Neuronal stem cell (in vitro differentiated cells): ENCODE measurements around the gene BNIPL.

Experiments used
- DNase-seq: peaks from one replicate; pipeline ENCODE4 v3.0.0-alpha.2; 2013; ENCODE audit warnings: low spot score
- H2AFZ ChIP-seq: one replicate; pipeline ENCODE4 v1.6.1; 2013; ENCODE audit warnings: mild to moderate bottlenecking, low read length, inconsistent platforms
- H2AK5ac ChIP-seq: 2 replicates; pipeline ENCODE4 v1.6.1; 2013; ENCODE audit warnings: low read depth, mild to moderate bottlenecking, inconsistent platforms, low read length, moderate library complexity, mixed read lengths
- H2BK120ac ChIP-seq: 2 replicates; pipeline ENCODE4 v1.6.1; 2013; ENCODE audit warnings: low read depth, mild to moderate bottlenecking, inconsistent platforms, low read length, moderate library complexity, mixed read lengths
- H2BK12ac ChIP-seq: one replicate; pipeline ENCODE4 v1.6.1; 2013; ENCODE audit warnings: low read length, inconsistent platforms
- H2BK15ac ChIP-seq: 2 replicates; pipeline ENCODE4 v1.6.1; 2013; ENCODE audit warnings: mild to moderate bottlenecking, low read length, inconsistent platforms, mixed read lengths
- H2BK5ac ChIP-seq: one replicate; pipeline ENCODE4 v1.6.1; 2013; ENCODE audit warnings: inconsistent platforms, mild to moderate bottlenecking, low read length, moderate library complexity
- H3K14ac ChIP-seq: one replicate; pipeline ENCODE4 v1.6.1; 2013; ENCODE audit warnings: low read length, inconsistent platforms
- H3K18ac ChIP-seq: 2 replicates; pipeline ENCODE4 v1.6.1; 2013; ENCODE audit warnings: low read length, inconsistent platforms
- H3K23ac ChIP-seq: 2 replicates; pipeline ENCODE4 v1.6.1; 2013; ENCODE audit warnings: low read depth, mild to moderate bottlenecking, mixed read lengths, low read length, inconsistent platforms; ENCODE audit not compliant: poor library complexity
- H3K27ac ChIP-seq: replicated peaks from 3 replicates; pipeline ENCODE4 v1.5.1; 2013; ENCODE audit warnings: low read length, inconsistent platforms
- H3K27me3 ChIP-seq, 3 experiments: 2 replicates each; pipeline ENCODE4 v1.6.1; 2013; ENCODE audit warnings: low read length in 3 of 3, mild to moderate bottlenecking in 2 of 3, inconsistent platforms in 1 of 3, low read depth in 1 of 3, mixed read lengths in 1 of 3, moderate library complexity in 1 of 3; ENCODE audit not compliant: control insufficient read depth in 3 of 3, insufficient read depth in 3 of 3
- H3K36me3 ChIP-seq, 2 donors: replicated peaks in 1 of 2; 2 replicates each; pipeline ENCODE4 v1.6.1; 2013; ENCODE audit warnings: low read length in 2 of 2; ENCODE audit not compliant: control insufficient read depth in 2 of 2, insufficient read depth in 2 of 2
- H3K4ac ChIP-seq: 2 replicates; pipeline ENCODE4 v1.6.1; 2013; ENCODE audit warnings: inconsistent platforms, mild to moderate bottlenecking, low read length, moderate library complexity
- H3K4me1 ChIP-seq, 2 donors: 1 replicate in 1 of 2; 2 replicates in 1 of 2; pipeline ENCODE4 v1.6.1; 2013; ENCODE audit warnings: low read length in 2 of 2, low read depth in 1 of 2; ENCODE audit not compliant: control insufficient read depth in 2 of 2, insufficient read depth in 1 of 2
- H3K4me2 ChIP-seq: one replicate; pipeline ENCODE4 v1.6.1; 2013; ENCODE audit warnings: mild to moderate bottlenecking, low read length, inconsistent platforms; ENCODE audit not compliant: insufficient read depth, poor library complexity, severe bottlenecking
- H3K4me3 ChIP-seq, 2 donors: 2 replicates each; pipeline ENCODE4 v1.5.1; 2013; ENCODE audit warnings: low read length in 2 of 2, mild to moderate bottlenecking in 2 of 2, inconsistent platforms in 1 of 2, moderate library complexity in 1 of 2
- H3K79me1 ChIP-seq: one replicate; pipeline ENCODE4 v1.6.1; 2013; ENCODE audit warnings: low read depth, mild to moderate bottlenecking, inconsistent platforms, low read length, moderate library complexity
- H3K9ac ChIP-seq: one replicate; pipeline ENCODE4 v1.6.1; 2013; ENCODE audit warnings: mild to moderate bottlenecking, low read depth, low read length, inconsistent platforms; ENCODE audit not compliant: poor library complexity
- H3K9me3 ChIP-seq, 2 donors: replicated peaks in 1 of 2; 2 replicates each; pipeline versions ENCODE3 to v1.6.1; 2013; ENCODE audit warnings: low read length in 2 of 2, mild to moderate bottlenecking in 2 of 2, inconsistent platforms in 1 of 2, low read depth in 1 of 2, mixed read lengths in 1 of 2, moderate library complexity in 1 of 2; ENCODE audit not compliant: control insufficient read depth in 2 of 2, insufficient read depth in 1 of 2
- H4K8ac ChIP-seq: one replicate; pipeline ENCODE4 v1.6.1; 2013; ENCODE audit warnings: low read depth, mild to moderate bottlenecking, inconsistent platforms, low read length, moderate library complexity
- H4K91ac ChIP-seq: one replicate; pipeline ENCODE4 v1.6.1; 2013; ENCODE audit warnings: low read length, low read depth, mild to moderate bottlenecking, inconsistent platforms; ENCODE audit not compliant: poor library complexity
- WGBS, 2 donors: extraction: QIAGEN DNeasy Blood & Tissue Kit; methylation state at CpG; one replicate each; pipeline ENCODE4 v1.1.7; 2013; ENCODE audit warnings: missing lambda C conversion rate in 2 of 2, mixed read lengths in 1 of 2; ENCODE audit not compliant: insufficient read length in 2 of 2, insufficient replicate concordance in 1 of 2; ENCODE audit errors: extremely low coverage in 2 of 2; 5-methylcytosine and 5-hydroxymethylcytosine counted together

BNIPL gene

GRCh38 chr1:150999051-150999674 lies 37.2 kb upstream of the BNIPL start:
- Histone ChIP-seq H2BK12ac (no peak overlapping the region), H4K91ac (no peak overlapping the region), H3K27me3 (no peaks in the 10 kb centered on the region), H3K23ac (no peak overlapping the region), H3K9ac (no peak overlapping the region), H4K8ac (no peak overlapping the region), H3K4ac (no peak overlapping the region), H3K9me3 (no peaks in the 10 kb centered on the region), H3K4me2 (no peak overlapping the region), H3K36me3 (peaks cover 9 to 29% of the 10 kb centered on the region in 2 donors), H3K79me1 (no peaks in the 10 kb centered on the region), H3K14ac (no peak overlapping the region), H2AK5ac (no peak overlapping the region), H2BK5ac (no peak overlapping the region), H3K4me1 (no peaks in the 10 kb centered on the region), H3K18ac (no peak overlapping the region), H2AFZ (no peak overlapping the region), H3K4me3 (no peak overlapping the region), H2BK15ac (no peak overlapping the region), H2BK120ac (no peak overlapping the region), H3K27ac (no peak overlapping the region)
- no CpG with 5 or more reads among the region's 17 CpGs for WGBS, 2 donors
- no peak for DNase-seq

- DNase-seq: no peak
- no CpG with 5 or more reads among the region's 2 CpGs for WGBS, 2 donors
- no peaks in the 10 kb centered on the region for H3K79me1 ChIP-seq
These were observed 36.5 kb upstream of the BNIPL start for GRCh38 chr1:150999926-151000325.

GRCh38 chr1:151000408-151000807 lies 36.0 kb upstream of the BNIPL start:
- Histone ChIP-seq H2BK120ac (no peak overlapping the region), H3K79me1 (no peaks in the 10 kb centered on the region), H3K4me3 (no peak overlapping the region), H3K4me1 (peaks cover 0 to under 1% of the 10 kb centered on the region in 2 donors), H2BK12ac (no peak overlapping the region), H3K9me3 (no peaks in the 10 kb centered on the region), H2AFZ (no peak overlapping the region), H4K8ac (no peak overlapping the region), H3K18ac (no peak overlapping the region), H3K23ac (no peak overlapping the region), H3K27ac (no peak overlapping the region), H2AK5ac (no peak overlapping the region), H4K91ac (no peak overlapping the region), H3K36me3 (peaks cover 9 to 29% of the 10 kb centered on the region in 2 donors), H3K14ac (no peak overlapping the region), H3K27me3 (no peaks in the 10 kb centered on the region), H3K4me2 (no peak overlapping the region), H2BK15ac (no peak overlapping the region), H3K4ac (no peak overlapping the region), H2BK5ac (no peak overlapping the region), H3K9ac (no peak overlapping the region)
- DNase-seq: no peak
- no CpG with 5 or more reads among the region's 3 CpGs for WGBS, 2 donors

More at GRCh38 chr1:150999926-151000325, 36.5 kb upstream of the BNIPL start:
- H4K8ac ChIP-seq: no peak overlapping the region
- H2BK5ac ChIP-seq: no peak overlapping the region
- no peaks in the 10 kb centered on the region for H3K9me3 ChIP-seq
- H3K4me2 ChIP-seq: no peak overlapping the region
- no peaks in the 10 kb centered on the region for H3K4me1 ChIP-seq
- no peak overlapping the region for H3K23ac ChIP-seq
- H2BK120ac ChIP-seq: no peak overlapping the region
- no peak overlapping the region for H2AK5ac ChIP-seq
- no peak overlapping the region for H3K4me3 ChIP-seq
- no peak overlapping the region for H2BK15ac ChIP-seq
- no peak overlapping the region for H3K18ac ChIP-seq
- H2BK12ac ChIP-seq: no peak overlapping the region
- no peak overlapping the region for H3K4ac ChIP-seq
- peaks cover 9 to 29% of the 10 kb centered on the region in 2 donors for H3K36me3 ChIP-seq
- H3K27ac ChIP-seq: no peak overlapping the region
- no peak overlapping the region for H3K14ac ChIP-seq
- no peak overlapping the region for H4K91ac ChIP-seq
- H3K9ac ChIP-seq: no peak overlapping the region
- no peak overlapping the region for H2AFZ ChIP-seq
- H3K27me3 ChIP-seq: no peaks in the 10 kb centered on the region

GRCh38 chr1:151001602-151002001 lies 34.8 kb upstream of the BNIPL start:
- no peak overlapping the region for H3K14ac ChIP-seq
- no peak overlapping the region for H4K91ac ChIP-seq
- H3K9ac ChIP-seq: no peak overlapping the region
- DNase-seq: no peak
- no peaks in the 10 kb centered on the region for H3K9me3 ChIP-seq
- H4K8ac ChIP-seq: no peak overlapping the region
- no peaks in the 10 kb centered on the region for H3K27me3 ChIP-seq
- H2AFZ ChIP-seq: no peak overlapping the region
- H3K18ac ChIP-seq: no peak overlapping the region
- H2AK5ac ChIP-seq: no peak overlapping the region
- H3K36me3 ChIP-seq: peaks cover 9 to 29% of the 10 kb centered on the region in 2 donors
- H3K27ac ChIP-seq: no peak overlapping the region
- H3K79me1 ChIP-seq: no peaks in the 10 kb centered on the region
- no peak overlapping the region for H3K4me3 ChIP-seq
- WGBS, 2 donors: no CpG with 5 or more reads among the region's 4 CpGs
- H3K4me1 ChIP-seq: peaks cover 5 to 6% of the 10 kb centered on the region in 2 donors
- H2BK12ac ChIP-seq: no peak overlapping the region
- no peak overlapping the region for H2BK15ac ChIP-seq
- no peak overlapping the region for H2BK120ac ChIP-seq
- H3K23ac ChIP-seq: no peak overlapping the region
- H3K4me2 ChIP-seq: no peak overlapping the region
- no peak overlapping the region for H3K4ac ChIP-seq
- H2BK5ac ChIP-seq: no peak overlapping the region
